DND-41 (cell line): ENCODE measurements around the gene AGPAT4.

Experiments used
- EZH2 ChIP-seq: IDR thresholded peaks from 3 replicates; pipeline ENCODE4 v1.6.1; 2012; ENCODE audit warnings: borderline replicate concordance, low read depth, mild to moderate bottlenecking, moderate library complexity, low read length, inconsistent platforms; ENCODE audit not compliant: severe bottlenecking
- TF ChIP-seq, protein P1 (sequence below): IDR thresholded peaks from 2 replicates; pipeline ENCODE4 v1.5.1; 2012; ENCODE audit warnings: borderline replicate concordance, low read length, moderate library complexity, mild to moderate bottlenecking; ENCODE audit not compliant: poor library complexity, severe bottlenecking; ENCODE audit errors: extremely low read depth

DNA sequence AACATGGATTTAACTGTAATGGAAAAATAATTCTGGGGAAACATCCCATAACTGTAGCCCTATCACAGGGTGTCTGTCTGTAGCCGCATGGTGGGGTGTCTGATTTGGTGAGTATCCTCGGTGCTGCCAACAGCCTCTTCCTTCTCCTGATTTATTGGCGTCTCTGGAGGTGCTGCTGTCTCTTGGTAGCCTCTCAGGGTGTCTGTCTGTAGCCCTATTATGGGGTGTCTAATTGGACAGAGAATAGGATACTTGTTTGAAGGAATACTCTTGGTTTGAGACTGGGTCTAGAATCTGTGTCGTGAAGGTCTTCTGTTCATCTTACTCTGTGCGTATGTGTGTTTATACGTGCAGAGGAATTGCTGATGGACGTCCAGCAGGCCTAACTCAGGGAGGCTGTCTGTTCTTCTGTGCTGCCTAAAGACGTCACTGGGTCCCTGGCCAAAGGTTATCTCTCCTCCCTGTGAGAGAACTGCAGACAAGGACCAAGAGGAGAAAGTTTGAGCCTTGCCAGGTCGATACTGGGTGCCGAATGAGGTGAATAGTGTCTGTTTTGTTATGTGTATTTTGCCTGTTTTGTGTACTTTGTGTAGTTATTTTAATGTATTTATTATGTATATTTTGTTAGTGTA is 18.9 kb upstream of the AGPAT4 start:
- TF ChIP-seq, protein P1, sequence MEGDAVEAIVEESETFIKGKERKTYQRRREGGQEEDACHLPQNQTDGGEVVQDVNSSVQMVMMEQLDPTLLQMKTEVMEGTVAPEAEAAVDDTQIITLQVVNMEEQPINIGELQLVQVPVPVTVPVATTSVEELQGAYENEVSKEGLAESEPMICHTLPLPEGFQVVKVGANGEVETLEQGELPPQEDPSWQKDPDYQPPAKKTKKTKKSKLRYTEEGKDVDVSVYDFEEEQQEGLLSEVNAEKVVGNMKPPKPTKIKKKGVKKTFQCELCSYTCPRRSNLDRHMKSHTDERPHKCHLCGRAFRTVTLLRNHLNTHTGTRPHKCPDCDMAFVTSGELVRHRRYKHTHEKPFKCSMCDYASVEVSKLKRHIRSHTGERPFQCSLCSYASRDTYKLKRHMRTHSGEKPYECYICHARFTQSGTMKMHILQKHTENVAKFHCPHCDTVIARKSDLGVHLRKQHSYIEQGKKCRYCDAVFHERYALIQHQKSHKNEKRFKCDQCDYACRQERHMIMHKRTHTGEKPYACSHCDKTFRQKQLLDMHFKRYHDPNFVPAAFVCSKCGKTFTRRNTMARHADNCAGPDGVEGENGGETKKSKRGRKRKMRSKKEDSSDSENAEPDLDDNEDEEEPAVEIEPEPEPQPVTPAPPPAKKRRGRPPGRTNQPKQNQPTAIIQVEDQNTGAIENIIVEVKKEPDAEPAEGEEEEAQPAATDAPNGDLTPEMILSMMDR, result no peak
- TF ChIP-seq EZH2, result no peak
